ENCODE data around the gene CD70. TPM values are rescaled to one million over a fixed set of nuclear protein-coding genes. Genes with fewer than 3 reads are reported as not detected.
"Not testable (repeated sequence)": the region's sequence is repeated elsewhere in the genome, so short reads cannot be mapped to it uniquely, and the experiment has no call there.

Gene CD70
- total RNA-seq, 1 experiment from 2014 or later: 45.4 TPM

- H3K27ac ChIP-seq (ENCODE audit: low read length); BruUV-seq (replicated peaks); in situ Hi-C loops (cut with HindIII; ENCODE audit: low pct_unique_long_range_greater_than_20kb, low sequenced_read_pairs); H3K27me3 ChIP-seq (ENCODE audit: control insufficient read depth, insufficient read depth, low read length); intact Hi-C loops (cut with micrococcal nuclease; ENCODE audit: unreplicated experiment); POLR2A ChIA-PET; H3K36me3 ChIP-seq (ENCODE audit: control insufficient read depth, insufficient read depth, low read length); CTCF ChIA-PET; DNase-seq (ENCODE audit: low read depth, low spot score); H3K4me1 ChIP-seq (ENCODE audit: control insufficient read depth, insufficient read depth, low read length); ATAC-seq; H3K9me3 ChIP-seq (ENCODE audit: control insufficient read depth, insufficient read depth, low read depth, low read length); H3K4me3 ChIP-seq (ENCODE audit: low read depth in 2 of 2, low read length in 2 of 2): not testable (repeated sequence)
Observed at GRCh38 chr19:6550679-6551078, 40.3 kb downstream of the CD70 start.

GRCh38 chr19:6543866-6544347 lies 47.0 kb downstream of the CD70 start:
- intact Hi-C loops (cut with micrococcal nuclease; ENCODE audit: unreplicated experiment): no loop called here
- Histone ChIP-seq H3K27ac (ENCODE audit: low read length) (no peak overlapping the region), H3K36me3 (ENCODE audit: control insufficient read depth, insufficient read depth, low read length) (no peaks in the 10 kb centered on the region), H3K27me3 (ENCODE audit: control insufficient read depth, insufficient read depth, low read length) (no peaks in the 10 kb centered on the region), H3K4me3 (ENCODE audit: low read depth in 2 of 2, low read length in 2 of 2) (no peak overlapping the region), H3K9me3 (ENCODE audit: control insufficient read depth, insufficient read depth, low read depth, low read length) (no peaks in the 10 kb centered on the region), H3K4me1 (ENCODE audit: control insufficient read depth, insufficient read depth, low read length) (no peaks in the 10 kb centered on the region)
- in situ Hi-C loops (cut with HindIII; ENCODE audit: low pct_unique_long_range_greater_than_20kb, low sequenced_read_pairs): no loop called here
- POLR2A ChIA-PET: no interaction called here
- BruUV-seq (replicated peaks): no TSS peak
- TF ChIP-seq, protein P1, sequence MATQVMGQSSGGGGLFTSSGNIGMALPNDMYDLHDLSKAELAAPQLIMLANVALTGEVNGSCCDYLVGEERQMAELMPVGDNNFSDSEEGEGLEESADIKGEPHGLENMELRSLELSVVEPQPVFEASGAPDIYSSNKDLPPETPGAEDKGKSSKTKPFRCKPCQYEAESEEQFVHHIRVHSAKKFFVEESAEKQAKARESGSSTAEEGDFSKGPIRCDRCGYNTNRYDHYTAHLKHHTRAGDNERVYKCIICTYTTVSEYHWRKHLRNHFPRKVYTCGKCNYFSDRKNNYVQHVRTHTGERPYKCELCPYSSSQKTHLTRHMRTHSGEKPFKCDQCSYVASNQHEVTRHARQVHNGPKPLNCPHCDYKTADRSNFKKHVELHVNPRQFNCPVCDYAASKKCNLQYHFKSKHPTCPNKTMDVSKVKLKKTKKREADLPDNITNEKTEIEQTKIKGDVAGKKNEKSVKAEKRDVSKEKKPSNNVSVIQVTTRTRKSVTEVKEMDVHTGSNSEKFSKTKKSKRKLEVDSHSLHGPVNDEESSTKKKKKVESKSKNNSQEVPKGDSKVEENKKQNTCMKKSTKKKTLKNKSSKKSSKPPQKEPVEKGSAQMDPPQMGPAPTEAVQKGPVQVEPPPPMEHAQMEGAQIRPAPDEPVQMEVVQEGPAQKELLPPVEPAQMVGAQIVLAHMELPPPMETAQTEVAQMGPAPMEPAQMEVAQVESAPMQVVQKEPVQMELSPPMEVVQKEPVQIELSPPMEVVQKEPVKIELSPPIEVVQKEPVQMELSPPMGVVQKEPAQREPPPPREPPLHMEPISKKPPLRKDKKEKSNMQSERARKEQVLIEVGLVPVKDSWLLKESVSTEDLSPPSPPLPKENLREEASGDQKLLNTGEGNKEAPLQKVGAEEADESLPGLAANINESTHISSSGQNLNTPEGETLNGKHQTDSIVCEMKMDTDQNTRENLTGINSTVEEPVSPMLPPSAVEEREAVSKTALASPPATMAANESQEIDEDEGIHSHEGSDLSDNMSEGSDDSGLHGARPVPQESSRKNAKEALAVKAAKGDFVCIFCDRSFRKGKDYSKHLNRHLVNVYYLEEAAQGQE (IDR thresholded peaks at IDR 0.05; ENCODE audit: insufficient read depth in 1 of 2, low read depth in 2 of 2, low read length in 1 of 2): no peak
- TF ChIP-seq TCF7L2 (IDR thresholded peaks at IDR 0.05; ENCODE audit: low read depth, low read length) (no peak), CTCF (IDR thresholded peaks at IDR 0.05) (no peak), SIN3A (IDR thresholded peaks at IDR 0.05; ENCODE audit: borderline replicate concordance, insufficient read depth, low read depth, low read length) (no peak), POLR2AphosphoS5 (IDR thresholded peaks at IDR 0.05; ENCODE audit: low read depth, low read length) (no peak)
- no peak for ATAC-seq
- CTCF ChIA-PET: no interaction called here
- no peak for DNase-seq (ENCODE audit: low read depth, low spot score)

- no peak for ATAC-seq
- intact Hi-C loops (cut with micrococcal nuclease; ENCODE audit: unreplicated experiment): no loop called here
Observed at GRCh38 chr19:6540918-6541689, 49.8 kb downstream of the CD70 start.

More at GRCh38 chr19:6540918-6541689, 49.8 kb downstream of the CD70 start:
- Histone ChIP-seq H3K4me3 (ENCODE audit: low read depth in 2 of 2, low read length in 2 of 2) (no peak overlapping the region), H3K27ac (ENCODE audit: low read length) (no peak overlapping the region), H3K36me3 (ENCODE audit: control insufficient read depth, insufficient read depth, low read length) (no peaks in the 10 kb centered on the region), H3K27me3 (ENCODE audit: control insufficient read depth, insufficient read depth, low read length) (no peaks in the 10 kb centered on the region), H3K9me3 (ENCODE audit: control insufficient read depth, insufficient read depth, low read depth, low read length) (no peaks in the 10 kb centered on the region), H3K4me1 (ENCODE audit: control insufficient read depth, insufficient read depth, low read length) (no peaks in the 10 kb centered on the region)
- no peak for DNase-seq (ENCODE audit: low read depth, low spot score)
- in situ Hi-C loops (cut with HindIII; ENCODE audit: low pct_unique_long_range_greater_than_20kb, low sequenced_read_pairs): no loop called here
- POLR2A ChIA-PET: interaction anchor here (0.6 kb wide), 1 partner anchor 18 kb away, joined by 3 read pairs; no protein-coding TSS in a partner anchor
- CTCF ChIA-PET: interaction anchor here (0.7 kb wide), 1 partner anchor 8 kb away, joined by 16 read pairs; no protein-coding TSS in a partner anchor
- TF ChIP-seq CTCF (IDR thresholded peaks at IDR 0.05) (no peak), SIN3A (IDR thresholded peaks at IDR 0.05; ENCODE audit: borderline replicate concordance, insufficient read depth, low read depth, low read length) (no peak), POLR2AphosphoS5 (IDR thresholded peaks at IDR 0.05; ENCODE audit: low read depth, low read length) (no peak), TCF7L2 (IDR thresholded peaks at IDR 0.05; ENCODE audit: low read depth, low read length) (no peak)
- TF ChIP-seq, protein P1 (IDR thresholded peaks at IDR 0.05; ENCODE audit: insufficient read depth in 1 of 2, low read depth in 2 of 2, low read length in 1 of 2): no peak
- BruUV-seq (replicated peaks): no TSS peak

Measured in Panc1 (cell line).